GM12872 (cell line): ENCODE data around the gene CELF5.

Experiments used
- CTCF ChIP-seq: IDR thresholded peaks from 3 replicates; pipeline ENCODE4 v1.5.1; 2011; ENCODE audit warnings: low read depth, mild to moderate bottlenecking, low read length, moderate library complexity; ENCODE audit not compliant: insufficient read depth

Gene CELF5

GRCh38 chr19:3333662-3334061 lies 109.2 kb downstream of the CELF5 start:
- TF ChIP-seq CTCF = no peak

GRCh38 chr19:3335431-3336350 lies 111.2 kb downstream of the CELF5 start:
- TF ChIP-seq CTCF = no peak

- TF ChIP-seq CTCF = no peak
These were observed 111.9 kb downstream of the CELF5 start for GRCh38 chr19:3336351-3336679.

GRCh38 chr19:3336680-3337523 lies 112.4 kb downstream of the CELF5 start:
- TF ChIP-seq CTCF = no peak

- no peak for TF ChIP-seq CTCF
These were observed 114.2 kb downstream of the CELF5 start for GRCh38 chr19:3338541-3339181.

GRCh38 chr19:3340340-3340739 lies 115.9 kb downstream of the CELF5 start:
- TF ChIP-seq CTCF = no peak

- TF ChIP-seq CTCF = no peak
These were observed 117.8 kb downstream of the CELF5 start for GRCh38 chr19:3342246-3342645.
